ENCODE results near the gene TMEM171. TPM values are rescaled to one million over a fixed set of nuclear protein-coding genes. Genes with fewer than 3 reads are reported as not detected.

TMEM171 gene
- total RNA-seq, 1 donor from 2014 or later: 0.45 TPM

DNA sequence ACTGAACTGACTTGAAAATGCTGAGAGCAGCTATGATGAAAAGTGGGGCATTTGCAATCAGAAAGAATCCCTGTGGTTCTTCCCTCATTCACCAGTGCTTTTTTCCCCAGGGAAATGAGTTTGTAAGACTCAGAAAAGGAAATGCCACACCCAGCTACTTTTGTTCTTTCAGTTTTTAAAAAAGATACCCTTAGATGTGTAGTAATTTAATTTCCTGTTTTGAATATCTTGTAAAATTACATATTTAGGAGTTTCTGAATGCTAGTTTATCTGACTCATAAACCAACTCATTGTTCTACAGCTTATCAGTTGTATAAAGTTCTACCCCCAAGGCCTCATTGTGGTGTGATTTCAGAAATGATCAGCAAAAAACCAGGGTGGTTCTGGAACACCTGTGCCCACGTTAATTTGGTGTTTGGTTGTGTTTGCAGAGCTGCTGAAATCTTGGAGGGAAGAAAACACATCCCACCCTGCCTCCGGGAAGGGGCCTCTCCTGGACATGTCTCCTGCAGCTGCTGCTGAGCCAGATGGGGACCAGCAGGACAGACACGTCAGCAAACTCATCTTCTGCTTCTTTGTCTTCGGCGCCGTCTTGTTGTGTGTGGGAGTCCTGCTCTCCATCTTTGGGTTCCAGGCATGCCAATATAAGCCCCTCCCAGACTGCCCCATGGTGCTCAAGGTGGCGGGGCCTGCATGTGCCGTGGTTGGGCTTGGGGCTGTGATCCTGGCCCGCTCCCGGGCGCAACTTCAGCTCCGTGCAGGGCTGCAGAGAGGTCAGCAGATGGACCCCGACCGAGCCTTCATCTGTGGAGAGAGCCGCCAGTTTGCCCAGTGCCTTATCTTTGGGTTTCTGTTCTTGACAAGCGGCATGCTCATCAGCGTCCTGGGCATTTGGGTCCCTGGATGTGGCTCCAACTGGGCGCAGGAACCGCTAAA lies 2.8 kb downstream of the TMEM171 start:
- peaks cover 10% of the 10 kb centered on the region for H3K27me3 ChIP-seq (ENCODE audit: insufficient read depth, low read length)
- Mint-ChIP-seq H3K9me3 (ENCODE audit: unreplicated experiment) (no peaks in the 10 kb centered on the region), H3K4me1 (ENCODE audit: low read depth, unreplicated experiment) (peaks cover 5% of the 10 kb centered on the region), H3K4me3 (ENCODE audit: unreplicated experiment) (no peak overlapping the region), H3K27ac (ENCODE audit: unreplicated experiment) (no peak overlapping the region), H3K27me3 (ENCODE audit: low read depth, unreplicated experiment) (peaks cover 58% of the 10 kb centered on the region), H3K36me3 (ENCODE audit: low read depth, unreplicated experiment) (peaks cover 7% of the 10 kb centered on the region)
- no peak overlapping the region for H2AFZ ChIP-seq (ENCODE audit: low read depth, low read length)
- H3K4me1 ChIP-seq (ENCODE audit: insufficient read depth, low read length): peaks cover 10% of the 10 kb centered on the region
- FAIRE-seq (peak; percentile 54), DNase-seq (ENCODE audit: low read depth) (peak; percentile 32)
- no peaks in the 10 kb centered on the region for H3K79me2 ChIP-seq (ENCODE audit: insufficient read depth, low read length)
- TF ChIP-seq, protein P1, sequence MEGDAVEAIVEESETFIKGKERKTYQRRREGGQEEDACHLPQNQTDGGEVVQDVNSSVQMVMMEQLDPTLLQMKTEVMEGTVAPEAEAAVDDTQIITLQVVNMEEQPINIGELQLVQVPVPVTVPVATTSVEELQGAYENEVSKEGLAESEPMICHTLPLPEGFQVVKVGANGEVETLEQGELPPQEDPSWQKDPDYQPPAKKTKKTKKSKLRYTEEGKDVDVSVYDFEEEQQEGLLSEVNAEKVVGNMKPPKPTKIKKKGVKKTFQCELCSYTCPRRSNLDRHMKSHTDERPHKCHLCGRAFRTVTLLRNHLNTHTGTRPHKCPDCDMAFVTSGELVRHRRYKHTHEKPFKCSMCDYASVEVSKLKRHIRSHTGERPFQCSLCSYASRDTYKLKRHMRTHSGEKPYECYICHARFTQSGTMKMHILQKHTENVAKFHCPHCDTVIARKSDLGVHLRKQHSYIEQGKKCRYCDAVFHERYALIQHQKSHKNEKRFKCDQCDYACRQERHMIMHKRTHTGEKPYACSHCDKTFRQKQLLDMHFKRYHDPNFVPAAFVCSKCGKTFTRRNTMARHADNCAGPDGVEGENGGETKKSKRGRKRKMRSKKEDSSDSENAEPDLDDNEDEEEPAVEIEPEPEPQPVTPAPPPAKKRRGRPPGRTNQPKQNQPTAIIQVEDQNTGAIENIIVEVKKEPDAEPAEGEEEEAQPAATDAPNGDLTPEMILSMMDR (IDR thresholded peaks at IDR 0.05; ENCODE audit: insufficient read depth, low read depth, low read length): no peak
- no peak for TF ChIP-seq EZH2 (IDR thresholded peaks at IDR 0.05; ENCODE audit: insufficient read depth, low read length)
- H3K27ac ChIP-seq (ENCODE audit: low read depth, low read length): no peak overlapping the region
- no peaks in the 10 kb centered on the region for H3K36me3 ChIP-seq (ENCODE audit: insufficient read depth, low read length)
- no peak overlapping the region for H3K9ac ChIP-seq (ENCODE audit: low read length)
- H3K4me3 ChIP-seq (ENCODE audit: insufficient read depth, low read depth, low read length): no peak overlapping the region
- no peak overlapping the region for H3K4me2 ChIP-seq (ENCODE audit: low read length)
- H4K20me1 ChIP-seq (ENCODE audit: insufficient read depth, low read length): no peaks in the 10 kb centered on the region
- H3K9me3 ChIP-seq (ENCODE audit: insufficient read depth, low read depth, low read length): no peaks in the 10 kb centered on the region

DNA sequence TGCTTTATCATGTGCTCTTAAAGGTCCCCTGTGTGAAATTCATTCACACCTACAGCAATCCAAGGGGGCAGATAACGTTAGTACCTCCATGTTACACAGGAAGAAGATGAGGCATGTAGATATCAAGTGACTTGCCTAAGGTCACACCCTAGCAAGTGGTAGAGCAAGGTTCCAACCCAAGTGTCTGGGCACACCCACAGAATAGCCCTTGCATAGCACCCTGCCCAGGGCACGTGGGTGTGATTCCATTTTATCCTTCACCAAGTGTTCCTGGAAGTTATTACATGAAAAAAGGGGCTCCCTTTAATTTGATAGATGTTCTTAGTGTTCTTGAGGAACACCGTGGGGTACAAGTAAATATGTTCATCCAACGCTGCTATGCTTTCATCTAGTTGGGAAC lies 4.9 kb downstream of the TMEM171 start:
- FAIRE-seq: no peak

More for the DNA sequence above, 4.9 kb downstream of the TMEM171 start:
- H3K27me3 ChIP-seq (ENCODE audit: insufficient read depth, low read length): peaks cover 6% of the 10 kb centered on the region
- H3K9ac ChIP-seq (ENCODE audit: low read length): no peak overlapping the region
- no peaks in the 10 kb centered on the region for H3K9me3 ChIP-seq (ENCODE audit: insufficient read depth, low read depth, low read length)
- no peak overlapping the region for H3K4me3 ChIP-seq (ENCODE audit: insufficient read depth, low read depth, low read length)
- peaks cover 7% of the 10 kb centered on the region for H3K4me1 ChIP-seq (ENCODE audit: insufficient read depth, low read length)
- peaks cover 7% of the 10 kb centered on the region for H3K36me3 Mint-ChIP-seq (ENCODE audit: low read depth, unreplicated experiment)
- H3K4me3 Mint-ChIP-seq (ENCODE audit: unreplicated experiment): no peak overlapping the region
- H3K36me3 ChIP-seq (ENCODE audit: insufficient read depth, low read length): no peaks in the 10 kb centered on the region
- H4K20me1 ChIP-seq (ENCODE audit: insufficient read depth, low read length): no peaks in the 10 kb centered on the region
- H3K27ac Mint-ChIP-seq (ENCODE audit: unreplicated experiment): no peak overlapping the region
- H2AFZ ChIP-seq (ENCODE audit: low read depth, low read length): no peak overlapping the region
- TF ChIP-seq, protein P1 (IDR thresholded peaks at IDR 0.05; ENCODE audit: insufficient read depth, low read depth, low read length): no peak
- no peak for TF ChIP-seq EZH2 (IDR thresholded peaks at IDR 0.05; ENCODE audit: insufficient read depth, low read length)
- H3K9me3 Mint-ChIP-seq (ENCODE audit: unreplicated experiment): no peaks in the 10 kb centered on the region
- H3K79me2 ChIP-seq (ENCODE audit: insufficient read depth, low read length): no peaks in the 10 kb centered on the region
- no peak overlapping the region for H3K4me2 ChIP-seq (ENCODE audit: low read length)
- H3K27ac ChIP-seq (ENCODE audit: low read depth, low read length): no peak overlapping the region
- peaks cover 5% of the 10 kb centered on the region for H3K4me1 Mint-ChIP-seq (ENCODE audit: low read depth, unreplicated experiment)
- DNase-seq (ENCODE audit: low read depth): no peak
- H3K27me3 Mint-ChIP-seq (ENCODE audit: low read depth, unreplicated experiment): peaks cover 61% of the 10 kb centered on the region
